PFSK-1 (cell line): ENCODE results near the gene FBP2.

Experiments
- FOXP2 ChIP-seq: optimal IDR thresholded peaks from 2 replicates; pipeline ENCODE3; 2011; ENCODE audit warnings: borderline replicate concordance, control low read depth, inconsistent platforms; ENCODE audit not compliant: insufficient read depth; ENCODE audit errors: extremely low read length, extremely low read depth
- POLR2AphosphoS5 ChIP-seq: IDR thresholded peaks from 2 replicates; pipeline ENCODE4 v1.6.1; 2012; ENCODE audit warnings: low read depth, mild to moderate bottlenecking, control low read depth, low read length, moderate library complexity
- SIN3A ChIP-seq: IDR thresholded peaks from 2 replicates; pipeline ENCODE4 v1.6.1; 2012; ENCODE audit warnings: mild to moderate bottlenecking, low read length, moderate library complexity, borderline replicate concordance; ENCODE audit not compliant: insufficient read depth
- TAF1 ChIP-seq: IDR thresholded peaks from 2 replicates; pipeline ENCODE4 v1.6.1; 2012; ENCODE audit warnings: low read length, control low read depth, borderline replicate concordance; ENCODE audit not compliant: insufficient read depth
- TF ChIP-seq, protein P1 (sequence below), 2 experiments: IDR thresholded peaks; 2 replicates each; pipeline versions ENCODE4 v1.6.1 to v1.8.0; 2011 to 2012; ENCODE audit warnings: low read depth in 2 of 2, low read length in 2 of 2, control low read depth in 1 of 2, inconsistent platforms in 1 of 2, mild to moderate bottlenecking in 1 of 2, moderate library complexity in 1 of 2; ENCODE audit not compliant: insufficient read depth in 1 of 2

Gene FBP2

GRCh38 chr9:94610181-94610606 is 16.6 kb upstream of the FBP2 start:
- TF ChIP-seq FOXP2, result no peak

DNA sequence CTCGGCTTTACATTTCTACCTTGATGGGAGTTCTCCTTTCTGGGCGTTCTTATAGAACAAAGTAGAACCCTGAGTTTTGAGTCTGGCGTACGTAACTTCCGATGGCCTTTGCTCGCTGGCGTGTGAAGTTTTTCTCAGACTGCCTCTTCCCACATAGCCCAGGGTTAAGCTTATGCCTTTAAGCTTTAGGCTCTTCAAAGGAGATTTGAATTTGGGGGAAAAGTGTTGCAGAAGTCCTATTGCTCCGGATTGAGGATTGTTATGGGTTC is 13.7 kb upstream of the FBP2 start:
- no peak for TF ChIP-seq TAF1
- TF ChIP-seq SIN3A, result no peak
- TF ChIP-seq, protein P1, sequence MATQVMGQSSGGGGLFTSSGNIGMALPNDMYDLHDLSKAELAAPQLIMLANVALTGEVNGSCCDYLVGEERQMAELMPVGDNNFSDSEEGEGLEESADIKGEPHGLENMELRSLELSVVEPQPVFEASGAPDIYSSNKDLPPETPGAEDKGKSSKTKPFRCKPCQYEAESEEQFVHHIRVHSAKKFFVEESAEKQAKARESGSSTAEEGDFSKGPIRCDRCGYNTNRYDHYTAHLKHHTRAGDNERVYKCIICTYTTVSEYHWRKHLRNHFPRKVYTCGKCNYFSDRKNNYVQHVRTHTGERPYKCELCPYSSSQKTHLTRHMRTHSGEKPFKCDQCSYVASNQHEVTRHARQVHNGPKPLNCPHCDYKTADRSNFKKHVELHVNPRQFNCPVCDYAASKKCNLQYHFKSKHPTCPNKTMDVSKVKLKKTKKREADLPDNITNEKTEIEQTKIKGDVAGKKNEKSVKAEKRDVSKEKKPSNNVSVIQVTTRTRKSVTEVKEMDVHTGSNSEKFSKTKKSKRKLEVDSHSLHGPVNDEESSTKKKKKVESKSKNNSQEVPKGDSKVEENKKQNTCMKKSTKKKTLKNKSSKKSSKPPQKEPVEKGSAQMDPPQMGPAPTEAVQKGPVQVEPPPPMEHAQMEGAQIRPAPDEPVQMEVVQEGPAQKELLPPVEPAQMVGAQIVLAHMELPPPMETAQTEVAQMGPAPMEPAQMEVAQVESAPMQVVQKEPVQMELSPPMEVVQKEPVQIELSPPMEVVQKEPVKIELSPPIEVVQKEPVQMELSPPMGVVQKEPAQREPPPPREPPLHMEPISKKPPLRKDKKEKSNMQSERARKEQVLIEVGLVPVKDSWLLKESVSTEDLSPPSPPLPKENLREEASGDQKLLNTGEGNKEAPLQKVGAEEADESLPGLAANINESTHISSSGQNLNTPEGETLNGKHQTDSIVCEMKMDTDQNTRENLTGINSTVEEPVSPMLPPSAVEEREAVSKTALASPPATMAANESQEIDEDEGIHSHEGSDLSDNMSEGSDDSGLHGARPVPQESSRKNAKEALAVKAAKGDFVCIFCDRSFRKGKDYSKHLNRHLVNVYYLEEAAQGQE (IDR thresholded peaks at IDR 0.05; ENCODE audit: insufficient read depth in 1 of 2, low read depth in 2 of 2, low read length in 2 of 2), result no peak
- no peak for TF ChIP-seq FOXP2
- TF ChIP-seq POLR2AphosphoS5, result no peak

DNA sequence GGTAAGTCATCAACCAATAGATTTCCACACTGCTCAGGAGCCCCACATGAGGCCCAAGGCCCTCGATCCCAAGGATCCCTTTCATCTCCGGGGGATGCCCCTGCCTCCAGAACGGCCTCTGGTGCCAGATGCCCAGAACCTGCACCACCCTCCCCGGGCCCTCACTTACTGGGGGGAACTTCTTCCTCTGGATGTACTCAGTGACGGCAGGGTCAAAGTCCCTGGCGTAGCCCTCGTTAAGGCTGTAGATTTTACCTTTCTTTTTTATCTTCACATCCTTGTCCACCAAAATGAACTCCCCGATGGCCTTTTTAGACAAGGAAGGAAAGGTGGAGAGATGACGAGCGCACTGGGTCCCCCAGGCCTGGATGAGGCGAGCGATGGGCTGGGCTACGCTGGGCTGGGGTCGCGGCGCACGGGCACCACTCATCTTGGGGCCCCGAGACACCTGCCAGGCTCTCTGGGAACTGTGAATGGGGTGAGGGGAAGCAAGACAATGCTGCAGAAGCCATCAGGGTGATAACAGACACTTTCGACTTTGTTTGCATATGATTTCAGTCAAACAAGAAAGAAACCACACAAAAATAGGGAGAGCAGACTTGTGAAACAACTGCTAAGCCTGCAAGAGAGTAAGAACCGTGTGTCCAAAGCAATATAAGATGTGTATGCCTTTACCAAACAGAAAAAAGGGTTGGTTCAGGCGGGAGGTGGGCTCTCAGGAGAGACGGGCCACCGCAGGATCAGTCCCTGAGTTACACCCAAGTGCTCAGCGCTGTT is 13.2 kb upstream of the FBP2 start:
- TF ChIP-seq TAF1 (no peak), POLR2AphosphoS5 (no peak), FOXP2 (no peak), SIN3A (no peak)
- TF ChIP-seq, protein P1 (IDR thresholded peaks at IDR 0.05; ENCODE audit: insufficient read depth in 1 of 2, low read depth in 2 of 2, low read length in 2 of 2), result no peak

DNA sequence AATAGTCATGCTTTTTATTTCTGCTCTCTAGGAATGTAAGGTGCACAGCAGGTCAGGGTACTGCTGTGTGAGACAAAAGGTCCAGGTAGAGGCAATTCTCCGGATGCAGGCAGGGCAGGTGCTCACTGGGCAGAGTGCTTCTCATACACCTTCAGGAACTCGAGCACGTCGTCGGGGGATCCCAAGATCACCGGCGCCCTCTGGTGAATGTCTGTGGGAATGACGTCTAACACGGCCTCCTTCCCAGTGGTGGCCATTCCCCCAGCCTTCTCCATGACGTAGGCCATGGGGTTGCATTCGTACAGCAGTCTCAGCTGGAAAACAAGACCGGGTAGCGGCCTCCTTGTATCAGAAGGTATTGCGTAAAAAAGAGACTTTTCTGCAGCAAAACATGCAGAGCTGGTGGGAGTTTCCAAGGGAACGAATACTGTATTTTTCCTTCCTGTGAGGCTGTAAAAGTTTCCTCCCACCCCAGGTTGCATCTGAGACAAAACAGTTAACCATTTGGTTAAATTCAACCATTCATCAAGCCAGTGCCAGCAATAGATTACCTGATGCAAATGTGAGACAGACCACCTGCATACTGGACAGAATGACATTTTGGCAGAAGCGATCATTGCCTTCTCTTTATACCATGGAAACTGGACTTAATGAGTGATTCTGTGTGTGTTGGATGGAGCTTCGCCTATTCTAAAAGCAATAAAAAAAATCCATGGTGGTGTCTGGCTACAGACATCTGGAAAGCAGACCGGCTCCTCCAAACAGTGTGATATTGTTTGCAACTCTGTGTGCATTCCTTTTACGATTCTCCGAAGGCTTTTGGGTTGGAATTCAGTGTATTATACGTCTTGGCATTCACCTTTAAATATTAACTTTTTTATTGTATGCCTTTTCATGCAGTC is 9.9 kb upstream of the FBP2 start:
- no peak for TF ChIP-seq POLR2AphosphoS5
- TF ChIP-seq, protein P1 (IDR thresholded peaks at IDR 0.05; ENCODE audit: insufficient read depth in 1 of 2, low read depth in 2 of 2, low read length in 2 of 2), result no peak
- TF ChIP-seq FOXP2, result no peak
- TF ChIP-seq TAF1, result no peak
- TF ChIP-seq SIN3A, result no peak

GRCh38 chr9:94602666-94603065 is 9.0 kb upstream of the FBP2 start:
- TF ChIP-seq FOXP2 (no peak), TAF1 (no peak), POLR2AphosphoS5 (no peak), SIN3A (no peak)
- TF ChIP-seq, protein P1 (IDR thresholded peaks at IDR 0.05; ENCODE audit: insufficient read depth in 1 of 2, low read depth in 2 of 2, low read length in 2 of 2), result no peak
